H9 (cell line): Measurements from ENCODE around the gene ASXL1. TPM values are rescaled to one million over a fixed set of nuclear protein-coding genes. Genes with fewer than 3 reads are reported as not detected.

Experiments used
- DNase-seq: peaks from one replicate; pipeline ENCODE4 v3.0.0-alpha.2; 2017
- H2AFZ ChIP-seq: one replicate; pipeline ENCODE4 v1.6.1; 2013; ENCODE audit warnings: mild to moderate bottlenecking, low read length, control low read depth, moderate library complexity
- H2AK5ac ChIP-seq: 2 replicates; pipeline ENCODE4 v1.6.1; 2013; ENCODE audit warnings: low read length, control low read depth, mixed read lengths; ENCODE audit not compliant: insufficient read length
- H2BK120ac ChIP-seq: one replicate; pipeline ENCODE4 v1.6.1; 2013; ENCODE audit warnings: low read depth, mild to moderate bottlenecking, low read length, control low read depth, inconsistent platforms; ENCODE audit not compliant: poor library complexity, severe bottlenecking
- H2BK12ac ChIP-seq: 2 replicates; pipeline ENCODE4 v1.6.1; 2013; ENCODE audit warnings: low read length, control low read depth, mixed read lengths, low read depth; ENCODE audit not compliant: insufficient read length
- H2BK15ac ChIP-seq: 2 replicates; pipeline ENCODE4 v1.6.1; 2013; ENCODE audit warnings: low read depth, low read length, control low read depth
- H2BK20ac ChIP-seq: one replicate; pipeline ENCODE4 v1.6.1; 2013; ENCODE audit warnings: low read depth, mild to moderate bottlenecking, low read length, control low read depth, inconsistent platforms; ENCODE audit not compliant: poor library complexity, severe bottlenecking
- H2BK5ac ChIP-seq: 2 replicates; pipeline ENCODE4 v1.6.1; 2013; ENCODE audit warnings: low read length, control low read depth, mixed read lengths; ENCODE audit not compliant: insufficient read length
- H3K14ac ChIP-seq: 2 replicates; pipeline ENCODE4 v1.6.1; 2013; ENCODE audit warnings: low read length, control low read depth; ENCODE audit not compliant: insufficient read depth
- H3K18ac ChIP-seq: 2 replicates; pipeline ENCODE4 v1.6.1; 2013; ENCODE audit warnings: low read depth, mild to moderate bottlenecking, mixed read lengths, low read length, control low read depth; ENCODE audit not compliant: insufficient read length
- H3K23ac ChIP-seq: 2 replicates; pipeline ENCODE4 v1.6.1; 2013; ENCODE audit warnings: low read length, control low read depth, mixed read lengths, low read depth; ENCODE audit not compliant: insufficient read length
- H3K23me2 ChIP-seq: 2 replicates; pipeline ENCODE4 v1.6.1; 2013; ENCODE audit warnings: low read depth, mild to moderate bottlenecking, mixed read lengths, low read length, control low read depth; ENCODE audit not compliant: insufficient read length, poor library complexity, severe bottlenecking
- H3K27ac ChIP-seq: 2 replicates; pipeline ENCODE4 v1.5.1; 2013; ENCODE audit warnings: low read length, control low read depth, mixed read lengths, low read depth; ENCODE audit not compliant: insufficient read length
- H3K27me3 ChIP-seq: 2 replicates; pipeline ENCODE4 v1.6.1; 2013; ENCODE audit warnings: low read length, control low read depth, inconsistent platforms; ENCODE audit not compliant: insufficient read depth
- H3K4ac ChIP-seq: 2 replicates; pipeline ENCODE4 v1.6.1; 2013; ENCODE audit warnings: low read depth, mild to moderate bottlenecking, control low read depth, inconsistent platforms, low read length, moderate library complexity
- H3K4me1 ChIP-seq: 2 replicates; pipeline ENCODE4 v1.6.1; 2013; ENCODE audit warnings: low read length, control low read depth, inconsistent platforms; ENCODE audit not compliant: insufficient read depth
- H3K4me2 ChIP-seq: 2 replicates; pipeline ENCODE4 v1.6.1; 2013; ENCODE audit warnings: low read length, control low read depth, mixed read lengths; ENCODE audit not compliant: insufficient read length, insufficient read depth
- H3K56ac ChIP-seq: 2 replicates; pipeline ENCODE4 v1.6.1; 2013; ENCODE audit warnings: low read depth, mild to moderate bottlenecking, mixed read lengths, low read length, control low read depth; ENCODE audit not compliant: insufficient read length
- H3K79me1 ChIP-seq: 2 replicates; pipeline ENCODE4 v1.6.1; 2013; ENCODE audit warnings: low read depth, mild to moderate bottlenecking, moderate library complexity, low read length, control low read depth, inconsistent platforms; ENCODE audit not compliant: insufficient read depth, poor library complexity, severe bottlenecking
- H3K79me2 ChIP-seq: 2 replicates; pipeline ENCODE4 v1.6.1; 2013; ENCODE audit warnings: low read length, control low read depth, inconsistent platforms; ENCODE audit not compliant: insufficient read depth
- H3K9ac ChIP-seq: 2 replicates; pipeline ENCODE4 v1.6.1; 2013; ENCODE audit warnings: low read length, control low read depth, mixed read lengths; ENCODE audit not compliant: insufficient read length; ENCODE audit errors: extremely low read depth
- H3K9me3 ChIP-seq: one replicate; pipeline ENCODE4 v1.6.1; 2013; ENCODE audit warnings: low read depth, low read length, inconsistent platforms; ENCODE audit not compliant: control insufficient read depth
- H3T11ph ChIP-seq: one replicate; pipeline ENCODE4 v1.6.1; 2013; ENCODE audit warnings: mild to moderate bottlenecking, low read length, control low read depth, inconsistent platforms
- H4K20me1 ChIP-seq: one replicate; pipeline ENCODE4 v1.6.1; 2013; ENCODE audit not compliant: control insufficient read depth, insufficient read length, insufficient read depth
- H4K5ac ChIP-seq: 2 replicates; pipeline ENCODE4 v1.6.1; 2013; ENCODE audit warnings: low read depth, mild to moderate bottlenecking, mixed read lengths, low read length, control low read depth; ENCODE audit not compliant: insufficient read length
- H4K8ac ChIP-seq: replicated peaks from 2 replicates; pipeline ENCODE4 v1.6.1; 2013; ENCODE audit warnings: low read length, control low read depth, mixed read lengths, low read depth; ENCODE audit not compliant: insufficient read length
- H4K91ac ChIP-seq: 2 replicates; pipeline ENCODE4 v1.6.1; 2013; ENCODE audit warnings: low read depth, mild to moderate bottlenecking, moderate library complexity, mixed read lengths, low read length, control low read depth; ENCODE audit not compliant: insufficient read length
- H3K27ac Mint-ChIP-seq, 3 experiments: 2 replicates in 2 of 3; 3 replicates in 1 of 3; pipeline ENCODE4 v1.8.0; 2020 to 2021; ENCODE audit warnings: mixed read lengths in 3 of 3, mild to moderate bottlenecking in 1 of 3, moderate library complexity in 1 of 3
- H3K27me3 Mint-ChIP-seq: 2 replicates; pipeline ENCODE4 v1.8.0; 2021; ENCODE audit warnings: low read depth, mild to moderate bottlenecking, moderate library complexity, mixed read lengths
- H3K36me3 Mint-ChIP-seq, 3 experiments: 2 replicates in 2 of 3; 3 replicates in 1 of 3; pipeline ENCODE4 v1.8.0; 2020 to 2021; ENCODE audit warnings: low read depth in 3 of 3, mixed read lengths in 3 of 3; ENCODE audit not compliant: insufficient read depth in 1 of 3
- H3K4me1 Mint-ChIP-seq, 2 experiments: 2 replicates each; pipeline ENCODE4 v1.8.0; 2020; ENCODE audit warnings: mixed read lengths in 2 of 2
- H3K4me3 Mint-ChIP-seq, 2 experiments: 2 replicates in 1 of 2; 3 replicates in 1 of 2; pipeline ENCODE4 v1.8.0; 2020 to 2021; ENCODE audit warnings: mild to moderate bottlenecking in 2 of 2, mixed read lengths in 2 of 2, moderate library complexity in 1 of 2
- H3K9me3 Mint-ChIP-seq, 2 experiments: 2 replicates in 1 of 2; 3 replicates in 1 of 2; pipeline ENCODE4 v1.8.0; 2020; ENCODE audit warnings: mild to moderate bottlenecking in 2 of 2, mixed read lengths in 2 of 2, moderate library complexity in 1 of 2
- WGBS: extraction: QIAGEN DNeasy Blood & Tissue Kit; methylation state at CpG from one replicate; pipeline ENCODE4 v1.1.7; 2013; ENCODE audit warnings: missing lambda C conversion rate, low lambda C conversion rate, mixed read lengths; ENCODE audit not compliant: insufficient read length; ENCODE audit errors: extremely low coverage; 5-methylcytosine and 5-hydroxymethylcytosine counted together
- total RNA-seq: library from RNA; stranded (reverse); gene quantifications from 2 replicates; pipeline ENCODE4 v1.2.1, GENCODE V29; 2021
- TF ChIP-seq, protein P1 (sequence below): fragments of 200-600 bp; sonication (generic); conservative IDR thresholded peaks from 3 replicates; pipeline ENCODE4 v1.8.0; 2021; ENCODE audit warnings: antibody characterized with exemption, mild to moderate bottlenecking

ASXL1 gene
- total RNA-seq, 1 experiment from 2014 or later, result 39.5 TPM

- Histone ChIP-seq H2BK15ac (no peak overlapping the region), H4K8ac (no peak overlapping the region), H4K5ac (no peak overlapping the region), H2BK20ac (no peak overlapping the region), H3K79me1 (peaks cover 2% of the 10 kb centered on the region), H3K4ac (no peak overlapping the region), H2BK120ac (peak overlapping the region; percentile 58), H3K23me2 (peaks cover 12% of the 10 kb centered on the region), H3K9me3 (no peaks in the 10 kb centered on the region), H3K79me2 (peaks cover 23% of the 10 kb centered on the region; the same call in 1 of the 2 replicates), H4K20me1 (no peaks in the 10 kb centered on the region), H3T11ph (no peak overlapping the region), H3K56ac (no peak overlapping the region), H3K4me2 (peak overlapping the region; percentile 89), H2BK5ac (no peak overlapping the region), H2AFZ (no peak overlapping the region), H3K27ac (no peak overlapping the region), H2AK5ac (no peak overlapping the region), H3K27me3 (no peaks in the 10 kb centered on the region), H3K23ac (no peak overlapping the region), H3K9ac (no peak overlapping the region), H4K91ac (no peak overlapping the region), H3K18ac (peak overlapping the region; percentile 36), H2BK12ac (no peak overlapping the region), H3K4me1 (peaks cover 8% of the 10 kb centered on the region; the same call in 1 of the 2 replicates), H3K14ac (peak overlapping the region; percentile 98; the same call in 1 of the 2 replicates)
- peaks cover 32% of the 10 kb centered on the region for H3K27me3 Mint-ChIP-seq
- H3K9me3 Mint-ChIP-seq, result peaks cover 0 to under 1% of the 10 kb centered on the region in 2 experiments; a peak in 1 of 5 replicates
- TF ChIP-seq, protein P1, sequence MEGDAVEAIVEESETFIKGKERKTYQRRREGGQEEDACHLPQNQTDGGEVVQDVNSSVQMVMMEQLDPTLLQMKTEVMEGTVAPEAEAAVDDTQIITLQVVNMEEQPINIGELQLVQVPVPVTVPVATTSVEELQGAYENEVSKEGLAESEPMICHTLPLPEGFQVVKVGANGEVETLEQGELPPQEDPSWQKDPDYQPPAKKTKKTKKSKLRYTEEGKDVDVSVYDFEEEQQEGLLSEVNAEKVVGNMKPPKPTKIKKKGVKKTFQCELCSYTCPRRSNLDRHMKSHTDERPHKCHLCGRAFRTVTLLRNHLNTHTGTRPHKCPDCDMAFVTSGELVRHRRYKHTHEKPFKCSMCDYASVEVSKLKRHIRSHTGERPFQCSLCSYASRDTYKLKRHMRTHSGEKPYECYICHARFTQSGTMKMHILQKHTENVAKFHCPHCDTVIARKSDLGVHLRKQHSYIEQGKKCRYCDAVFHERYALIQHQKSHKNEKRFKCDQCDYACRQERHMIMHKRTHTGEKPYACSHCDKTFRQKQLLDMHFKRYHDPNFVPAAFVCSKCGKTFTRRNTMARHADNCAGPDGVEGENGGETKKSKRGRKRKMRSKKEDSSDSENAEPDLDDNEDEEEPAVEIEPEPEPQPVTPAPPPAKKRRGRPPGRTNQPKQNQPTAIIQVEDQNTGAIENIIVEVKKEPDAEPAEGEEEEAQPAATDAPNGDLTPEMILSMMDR, result peak; percentile 31; the same call in 2 of the 3 replicates
- H3K4me3 Mint-ChIP-seq, result peak overlapping the region; percentile 85 to 92
- peaks cover 0 to 2% (median 0%) of the 10 kb centered on the region in 3 experiments; a peak in 2 of 7 replicates for H3K36me3 Mint-ChIP-seq
- WGBS, result no CpG with 5 or more reads among the region's 79 CpGs
- H3K27ac Mint-ChIP-seq, result peak overlapping the region in 1 of 3 experiments; percentile 90; a peak in 2 of 7 replicates
- H3K4me1 Mint-ChIP-seq, result peaks cover 39 to 42% of the 10 kb centered on the region in 2 experiments
- DNase-seq, result peak; percentile 92
Measured at GRCh38 chr20:32483351-32484224, 125.5 kb downstream of the ASXL1 start.
